ENCODE data around the gene RBM23. TPM values are rescaled to one million over a fixed set of nuclear protein-coding genes. Genes with fewer than 3 reads are reported as not detected.

RBM23 gene
- total and polyA plus RNA-seq, 5 experiments from 2014 or later: 42.2 to 148 (median 62.8) TPM

DNA sequence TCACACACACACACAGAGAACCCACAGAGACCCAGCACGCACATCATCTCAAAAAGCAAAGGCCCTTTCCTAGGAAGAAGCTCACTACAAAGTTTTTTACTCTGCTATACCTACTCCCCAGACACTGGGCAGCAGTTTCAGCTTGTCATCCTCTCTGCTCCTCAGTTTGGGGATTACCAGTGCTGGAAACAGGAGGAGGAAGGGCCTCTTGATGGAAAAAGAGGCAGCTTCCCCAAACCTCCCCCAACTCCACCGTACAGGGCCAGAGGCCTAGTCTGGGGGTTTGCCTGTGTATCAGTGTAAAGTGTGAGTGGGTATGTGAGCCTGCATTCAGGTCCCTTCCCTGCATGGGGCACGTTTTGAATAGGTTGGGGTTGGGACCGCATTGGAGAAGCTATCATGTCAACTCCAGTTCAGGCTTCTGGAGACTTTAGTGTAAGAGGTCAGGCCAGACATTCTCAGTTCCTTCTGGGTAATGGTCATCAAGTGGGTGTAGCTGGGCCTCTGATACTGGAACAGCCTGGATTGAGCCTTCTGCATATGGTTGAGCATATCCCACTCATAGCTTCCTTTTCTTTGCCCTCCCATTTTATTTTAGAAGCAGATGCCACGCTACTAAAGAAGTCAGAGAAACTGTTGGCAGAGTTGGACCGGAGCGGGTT lies 34.7 kb downstream of the RBM23 start:
- H3K4me3 Mint-ChIP-seq: peak overlapping the region in 1 of 10 donors; percentile 59
- no peak for ATAC-seq
- H3K27ac Mint-ChIP-seq: peak overlapping the region in 8 of 10 donors; percentile 14 to 75 (median 54)
- no peaks in the 10 kb centered on the region for H3K9me3 Mint-ChIP-seq
- POLR2A ChIA-PET: interaction anchor here (0.6 to 11.2 kb wide), 5 partner anchors 11 to 370 kb away, joined by 3 to 118 read pairs (median 4); partner anchors contain the start of genes LRP10 and RBM23
- peaks cover 24 to 58% (median 54%) of the 10 kb centered on the region in 4 donors for H3K4me1 Mint-ChIP-seq
- peaks cover 0 to 3% (median 0%) of the 10 kb centered on the region in 3 donors for H3K36me3 Mint-ChIP-seq
- no peaks in the 10 kb centered on the region for H3K27me3 Mint-ChIP-seq
- DNase-seq: no peak

DNA sequence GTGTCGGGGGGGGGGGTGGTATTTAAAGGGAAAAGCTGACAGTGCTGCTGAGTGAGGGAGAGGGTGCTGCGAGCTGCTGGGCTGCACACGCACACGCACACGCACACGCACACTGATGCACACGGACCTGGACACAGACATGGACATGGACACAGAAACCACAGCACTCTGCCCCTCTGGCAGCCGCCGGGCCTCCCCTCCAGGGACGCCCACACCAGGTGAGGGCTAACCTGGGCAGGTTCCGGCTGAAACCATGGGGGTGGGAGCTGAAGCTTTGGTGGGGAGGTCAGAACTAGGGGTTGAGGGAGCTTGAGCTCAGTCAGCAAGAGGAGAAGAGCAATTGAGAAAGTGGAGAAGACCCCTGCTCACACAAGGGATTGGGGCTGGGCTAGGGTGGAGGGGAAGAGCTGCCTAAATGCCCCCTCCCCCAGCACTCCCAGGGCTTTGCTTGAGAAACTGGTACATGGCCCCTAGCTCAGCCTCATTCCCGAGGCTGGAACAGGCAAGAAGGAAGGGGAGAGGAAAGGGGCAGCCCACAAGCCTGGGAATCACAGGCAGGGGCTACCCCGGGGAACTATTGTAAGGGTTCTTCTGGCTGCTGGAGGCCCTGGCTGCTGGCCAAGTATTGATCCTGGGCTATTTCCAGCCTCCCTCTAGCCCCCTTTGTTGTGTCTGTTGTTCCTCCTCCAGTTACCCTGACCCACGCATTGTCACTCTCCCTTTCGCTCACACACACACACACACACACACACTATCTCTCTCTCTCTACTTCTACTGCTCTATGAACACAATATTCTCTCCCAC lies 35.6 kb downstream of the RBM23 start, which contains the start of gene REM2:
TSS of gene REM2 (plus strand) at position 50 of the 804 bp plus-strand sequence. CDS start at position 116, 66 bp downstream.
- Mint-ChIP-seq H3K27me3 (no peaks in the 10 kb centered on the region), H3K9me3 (no peaks in the 10 kb centered on the region), H3K4me3 (peak within 1 kb of the TSS in 1 of 10 donors; percentile 59), H3K27ac (peak within 1 kb of the TSS; percentile 14 to 88 (median 63)), H3K4me1 (peaks cover 24 to 54% (median 49%) of the 10 kb centered on the region in 4 donors), H3K36me3 (peaks cover 0 to 9% (median 0%) of the 10 kb centered on the region in 3 donors)
- ATAC-seq (no peak), DNase-seq (no peak)
- POLR2A ChIA-PET: interaction anchor here (0.8 to 11.2 kb wide), 5 partner anchors 10 to 72 kb away, joined by 4 to 118 read pairs (median 13); partner anchors contain the start of genes LRP10 and RBM23

- no peaks in the 10 kb centered on the region for H3K27me3 Mint-ChIP-seq
- H3K27ac Mint-ChIP-seq: peak overlapping the region in 8 of 10 donors; percentile 10 to 88 (median 50)
- peaks cover 21 to 47% (median 42%) of the 10 kb centered on the region in 4 donors for H3K4me1 Mint-ChIP-seq
- POLR2A ChIA-PET: interaction anchor here (0.7 to 11.2 kb wide), 6 partner anchors 10 to 73 kb away, joined by 3 to 118 read pairs (median 8); partner anchors contain the start of genes LRP10 and RBM23
- no peaks in the 10 kb centered on the region for H3K9me3 Mint-ChIP-seq
- DNase-seq (peak in 7 of 10 donors; percentile 30 to 71 (median 46)), ATAC-seq (peak in 1 of 2 donors; percentile 14)
- peaks cover 0 to 17% (median 6%) of the 10 kb centered on the region in 3 donors for H3K36me3 Mint-ChIP-seq
- H3K4me3 Mint-ChIP-seq: no peak overlapping the region
Observed at GRCh38 chr14:22882529-22883172, 36.3 kb downstream of the RBM23 start.

DNA sequence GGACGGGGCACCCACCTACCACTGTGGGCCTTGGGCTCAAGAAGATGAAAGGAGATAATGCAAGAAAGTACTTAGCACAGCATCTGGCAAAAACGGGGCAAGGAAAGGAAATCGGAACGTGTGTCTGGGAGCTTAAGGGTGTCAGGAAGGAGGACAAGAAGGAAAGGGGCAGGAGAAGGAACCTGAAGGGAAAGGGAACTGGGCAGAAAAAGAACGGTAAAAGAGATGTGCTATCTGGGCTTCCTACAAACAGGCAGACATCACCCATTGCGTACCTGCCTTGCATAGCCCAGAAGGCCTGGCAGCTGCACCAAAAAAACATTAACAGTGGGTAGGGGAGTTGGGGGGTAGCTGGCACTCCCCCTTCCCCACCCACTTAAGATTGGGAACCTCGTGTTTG lies 36.9 kb downstream of the RBM23 start:
- Mint-ChIP-seq H3K4me3 (no peak overlapping the region), H3K9me3 (no peaks in the 10 kb centered on the region), H3K27me3 (no peaks in the 10 kb centered on the region), H3K4me1 (peaks cover 18 to 41% (median 36%) of the 10 kb centered on the region in 4 donors), H3K27ac (peak overlapping the region in 9 of 10 donors; percentile 10 to 78 (median 51)), H3K36me3 (peaks cover 0 to 22% (median 8%) of the 10 kb centered on the region in 3 donors)
- POLR2A ChIA-PET: interaction anchor here (0.7 to 11.2 kb wide), 5 partner anchors 9 to 37 kb away, joined by 3 to 118 read pairs (median 13); partner anchors contain the start of genes LRP10 and RBM23
- no peak for ATAC-seq
- DNase-seq: no peak

DNA sequence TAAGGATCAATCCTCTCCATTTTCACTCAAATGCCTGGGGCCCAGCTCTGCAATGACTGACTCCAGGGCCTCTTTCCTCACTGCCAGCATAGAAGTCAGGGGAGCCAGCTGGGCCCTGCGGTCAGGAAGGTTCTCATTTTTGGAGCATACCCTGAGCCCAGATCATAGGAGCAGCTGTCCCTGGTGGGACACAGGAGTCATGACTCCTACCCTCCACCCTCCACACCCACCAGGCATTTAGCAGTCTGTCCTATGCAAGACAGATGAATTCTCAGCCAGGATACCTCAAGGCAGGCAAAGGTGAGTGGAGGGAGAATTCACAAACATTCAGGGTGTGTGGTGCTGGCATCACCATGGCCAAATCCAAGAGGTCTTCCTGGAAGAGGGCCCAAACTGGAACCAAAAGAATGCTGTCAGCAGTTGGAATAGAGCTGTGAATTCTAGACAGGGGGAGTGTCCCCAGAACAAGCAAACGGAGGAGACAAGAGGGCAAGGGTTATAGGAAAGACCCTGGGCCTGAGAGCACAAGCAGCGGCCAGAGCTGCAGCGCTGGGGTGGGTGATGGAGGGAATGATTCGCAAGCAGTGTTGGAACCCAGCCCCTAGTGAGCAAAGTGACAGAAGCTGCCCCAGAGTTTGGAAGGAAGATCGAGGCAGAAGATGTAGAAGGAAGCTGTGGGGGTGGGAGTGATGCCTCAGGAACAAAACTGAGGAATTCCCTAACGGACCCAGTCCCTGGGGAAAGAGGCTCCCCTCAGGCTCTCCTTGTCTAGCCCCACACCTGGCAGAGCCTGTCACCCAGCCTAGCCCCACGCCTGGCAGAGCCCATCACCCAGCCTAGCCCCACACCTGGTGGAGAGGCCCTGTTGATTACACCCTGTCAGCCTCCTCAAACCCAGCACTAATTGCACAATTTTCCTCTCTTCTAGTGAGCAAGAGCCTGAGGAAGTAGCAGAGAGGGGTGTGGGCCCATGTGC lies 40.4 kb downstream of the RBM23 start:
- Mint-ChIP-seq H3K27me3 (no peaks in the 10 kb centered on the region), H3K9me3 (no peaks in the 10 kb centered on the region), H3K4me3 (no peak overlapping the region), H3K4me1 (peaks cover 15 to 30% (median 26%) of the 10 kb centered on the region in 4 donors), H3K27ac (peak overlapping the region in 6 of 10 donors; percentile 5 to 62 (median 23)), H3K36me3 (peaks cover 0 to 54% (median 13%) of the 10 kb centered on the region in 3 donors)
- ATAC-seq (no peak), DNase-seq (no peak)
- POLR2A ChIA-PET: no interaction called here

DNA sequence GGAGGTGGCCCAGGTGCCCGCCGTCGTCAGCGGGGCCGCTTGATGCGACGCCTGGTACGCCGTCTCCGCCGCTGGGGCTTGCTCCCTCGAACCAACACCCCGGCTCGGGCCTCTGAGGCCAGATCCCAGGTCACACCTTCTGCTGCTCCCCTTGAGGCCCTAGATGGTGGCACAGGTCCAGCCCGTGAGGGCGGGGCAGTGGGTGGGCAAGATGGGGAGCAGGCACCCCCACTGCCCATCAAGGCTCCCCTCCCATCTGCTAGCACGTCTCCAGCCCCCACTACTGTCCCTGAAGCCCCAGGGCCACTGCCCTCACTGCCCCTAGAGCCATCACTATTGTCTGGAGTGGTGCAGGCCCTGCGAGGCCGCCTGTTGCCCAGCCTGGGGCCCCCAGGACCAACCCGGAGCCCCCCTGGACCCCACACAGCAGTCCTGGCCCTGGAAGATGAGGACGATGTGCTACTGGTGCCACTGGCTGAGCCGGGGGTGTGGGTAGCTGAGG lies 41.9 kb downstream of the RBM23 start:
- Mint-ChIP-seq H3K36me3 (peaks cover 0 to 65% (median 17%) of the 10 kb centered on the region in 3 donors), H3K4me1 (peaks cover 13 to 28% (median 23%) of the 10 kb centered on the region in 4 donors), H3K4me3 (no peak overlapping the region), H3K9me3 (no peaks in the 10 kb centered on the region), H3K27ac (peak overlapping the region in 1 of 10 donors; percentile 33), H3K27me3 (no peaks in the 10 kb centered on the region)
- POLR2A ChIA-PET: interaction anchor here (0.8 kb wide), 1 partner anchor 23 kb away, joined by 3 read pairs; no protein-coding TSS in a partner anchor
- DNase-seq (no peak), ATAC-seq (no peak)

DNA sequence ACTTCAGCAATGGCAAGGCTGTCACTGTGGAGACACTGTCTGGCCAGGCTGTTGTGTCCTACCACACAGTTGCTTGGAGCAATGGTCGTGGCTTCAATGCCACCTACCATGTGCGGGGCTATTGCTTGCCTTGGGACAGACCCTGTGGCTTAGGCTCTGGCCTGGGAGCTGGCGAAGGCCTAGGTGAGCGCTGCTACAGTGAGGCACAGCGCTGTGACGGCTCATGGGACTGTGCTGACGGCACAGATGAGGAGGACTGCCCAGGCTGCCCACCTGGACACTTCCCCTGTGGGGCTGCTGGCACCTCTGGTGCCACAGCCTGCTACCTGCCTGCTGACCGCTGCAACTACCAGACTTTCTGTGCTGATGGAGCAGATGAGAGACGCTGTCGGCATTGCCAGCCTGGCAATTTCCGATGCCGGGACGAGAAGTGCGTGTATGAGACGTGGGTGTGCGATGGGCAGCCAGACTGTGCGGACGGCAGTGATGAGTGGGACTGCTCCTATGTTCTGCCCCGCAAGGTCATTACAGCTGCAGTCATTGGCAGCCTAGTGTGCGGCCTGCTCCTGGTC lies 43.1 kb downstream of the RBM23 start:
- Mint-ChIP-seq H3K4me1 (peaks cover 10 to 27% (median 23%) of the 10 kb centered on the region in 4 donors), H3K9me3 (no peaks in the 10 kb centered on the region), H3K36me3 (peaks cover 0 to 65% (median 17%) of the 10 kb centered on the region in 3 donors), H3K4me3 (peak overlapping the region in 1 of 10 donors; percentile 60), H3K27me3 (no peaks in the 10 kb centered on the region), H3K27ac (peak overlapping the region in 1 of 10 donors; percentile 63)
- ATAC-seq (no peak), DNase-seq (no peak)
- POLR2A ChIA-PET: interaction anchor here (0.5 to 7.2 kb wide), 4 partner anchors 10 to 33 kb away, joined by 3 to 118 read pairs (median 5); partner anchors contain the start of gene REM2

- Mint-ChIP-seq H3K4me3 (peak overlapping the region in 1 of 10 donors; percentile 45), H3K4me1 (peaks cover 11 to 33% (median 29%) of the 10 kb centered on the region in 4 donors), H3K9me3 (no peaks in the 10 kb centered on the region), H3K27me3 (no peaks in the 10 kb centered on the region), H3K27ac (no peak overlapping the region), H3K36me3 (peaks cover 0 to 65% (median 17%) of the 10 kb centered on the region in 3 donors)
- DNase-seq: no peak
- ATAC-seq: no peak
- POLR2A ChIA-PET: interaction anchor here (7.2 kb wide), 1 partner anchor 11 kb away, joined by 118 read pairs; the partner anchor contains the start of gene REM2
Observed at GRCh38 chr14:22875003-22875747, 43.8 kb downstream of the RBM23 start.

- peaks cover 0 to 52% (median 13%) of the 10 kb centered on the region in 3 donors for H3K36me3 Mint-ChIP-seq
- DNase-seq (no peak), ATAC-seq (no peak)
- H3K9me3 Mint-ChIP-seq: no peaks in the 10 kb centered on the region
- no peaks in the 10 kb centered on the region for H3K27me3 Mint-ChIP-seq
- peak overlapping the region; percentile 82 to 98 (median 91) for H3K27ac Mint-ChIP-seq
- peaks cover 11 to 39% (median 31%) of the 10 kb centered on the region in 4 donors for H3K4me1 Mint-ChIP-seq
- H3K4me3 Mint-ChIP-seq: peak overlapping the region; percentile 90 to 95 (median 92)
- POLR2A ChIA-PET: interaction anchor here (0.6 to 7.2 kb wide), 16 partner anchors 12 to 1423 kb away, joined by 3 to 118 read pairs (median 6); partner anchors contain the start of genes OXA1L, RBM23 and REM2
Observed at GRCh38 chr14:22872833-22873520, 46.0 kb downstream of the RBM23 start.

Measured in naive thymus-derived CD8-positive, alpha-beta T cell (primary cell).